GM19328 (cell line): Measurements from ENCODE around the gene SPANXN1.
"Not testable (repeated sequence)": the region's sequence is repeated elsewhere in the genome, so short reads cannot be mapped to it uniquely, and the experiment has no call there.

Experiments used
- ATAC-seq: cut with Tn5 transposase; IDR thresholded peaks from one replicate; pipeline ENCODE4 v1.9.1; 2021; ENCODE audit warnings: mild to moderate bottlenecking, moderate library complexity; ENCODE audit not compliant: unreplicated experiment

SPANXN1 gene, protein sequence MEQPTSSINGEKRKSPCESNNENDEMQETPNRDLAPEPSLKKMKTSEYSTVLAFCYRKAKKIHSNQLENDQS

DNA sequence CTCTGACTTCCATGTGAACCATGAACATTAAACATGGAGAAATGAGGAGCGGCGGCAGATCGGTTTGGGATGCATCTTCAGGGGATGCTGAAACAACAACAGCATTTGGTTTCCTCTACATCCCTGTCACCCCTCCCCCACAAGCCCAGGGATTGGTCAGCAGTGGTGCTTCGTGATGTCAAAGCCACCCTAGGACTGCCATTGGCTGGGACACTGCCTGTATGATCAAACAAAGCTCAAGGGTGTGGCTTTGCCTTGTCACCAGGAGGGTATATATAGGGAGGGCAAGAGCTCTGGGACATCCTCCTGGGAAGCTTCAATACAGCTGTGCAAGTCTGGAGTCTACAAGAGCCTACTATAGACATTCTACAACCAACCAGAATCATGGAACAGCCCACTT is at the start of gene SPANXN1:
Gene SPANXN1, plus strand, starts transcription at position 301 of the 400 bp plus-strand sequence. Its CDS starts 84 bp downstream, at position 385.
- not testable (repeated sequence) for ATAC-seq

DNA sequence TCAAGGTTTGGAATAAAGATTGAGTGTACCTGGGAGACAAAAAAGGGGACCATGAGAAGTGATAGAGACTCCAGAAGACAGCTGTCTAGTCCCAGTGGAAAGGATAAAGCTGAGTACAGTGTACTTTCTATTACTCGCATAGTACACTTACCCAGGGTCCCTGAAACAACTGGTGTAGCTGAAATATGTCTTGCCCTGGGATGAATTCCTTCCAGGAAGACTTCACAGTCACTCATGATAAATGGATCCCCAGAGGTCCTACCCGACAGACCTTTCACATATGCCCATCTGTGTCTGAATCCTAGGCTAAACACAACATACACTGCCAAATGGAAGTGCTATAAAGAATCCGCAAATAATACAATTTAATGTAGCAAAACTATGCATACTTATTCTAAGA is 48.2 kb upstream of the SPANXN1 start:
- ATAC-seq = no peak

DNA sequence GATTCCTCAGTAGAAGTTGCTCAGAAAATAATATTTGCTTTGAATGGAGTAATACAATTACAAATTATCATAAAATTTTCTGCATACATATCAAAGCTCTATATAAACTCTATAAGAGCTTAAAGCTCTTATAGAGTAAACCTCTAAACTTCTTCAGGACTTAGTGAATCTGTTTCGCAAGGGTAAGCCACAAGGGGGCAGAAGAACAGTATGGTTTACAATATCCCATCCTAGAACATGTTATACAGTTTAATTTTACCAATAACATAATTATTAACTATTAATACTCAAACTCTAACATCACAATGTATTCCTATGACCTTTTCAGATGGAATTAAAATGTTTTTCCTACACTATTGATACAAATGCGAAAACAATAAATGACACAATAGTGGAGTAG is 33.8 kb upstream of the SPANXN1 start:
- ATAC-seq = no peak

DNA sequence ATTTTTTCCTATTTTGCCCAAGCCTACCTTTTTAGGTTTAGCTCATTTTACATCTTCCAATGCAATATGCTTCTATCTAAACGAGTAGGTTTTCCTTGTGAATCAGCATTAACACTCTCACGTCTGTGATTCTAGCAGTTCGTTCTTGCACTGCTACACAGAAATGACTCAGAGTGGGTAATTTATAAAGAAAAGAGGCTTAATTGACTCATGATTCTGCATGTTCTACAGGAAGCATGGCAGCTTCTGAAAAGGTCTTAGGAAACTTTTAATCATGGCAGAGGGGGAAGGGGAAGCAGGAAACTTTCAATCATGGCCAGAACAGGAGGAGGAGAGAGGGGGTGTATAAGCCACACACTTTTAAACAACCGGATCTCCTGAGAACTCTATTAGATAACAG is 44.9 kb downstream of the SPANXN1 start:
- ATAC-seq = no peak
